MM.1S (cell line): Measurements from ENCODE around the gene ENTPD6.
"Not testable (repeated sequence)": the region's sequence is repeated elsewhere in the genome, so short reads cannot be mapped to it uniquely, and the experiment has no call there.

Experiments
- DNase-seq: peaks from one replicate; pipeline ENCODE4 v3.0.0-alpha.2; 2015
- H2AFZ ChIP-seq: fragments of 300-600 bp; sonication (generic); 2 replicates; pipeline ENCODE4 v1.6.0; 2016; ENCODE audit warnings: antibody characterized with exemption, low read length
- H3F3A ChIP-seq: fragments of 300-600 bp; sonication (generic); 2 replicates; pipeline ENCODE4 v1.6.1; 2016; ENCODE audit warnings: mild to moderate bottlenecking, antibody characterized with exemption, low read length, moderate library complexity, mixed read lengths; ENCODE audit not compliant: insufficient read depth
- H3K27ac ChIP-seq: fragments of 300-600 bp; sonication (generic); 2 replicates; pipeline ENCODE4 v1.5.1; 2016; ENCODE audit warnings: mild to moderate bottlenecking, low read length
- H3K27me3 ChIP-seq: fragments of 300-600 bp; sonication (generic); replicated peaks from 2 replicates; pipeline ENCODE4 v1.6.0; 2016; ENCODE audit warnings: low read length; ENCODE audit not compliant: insufficient read depth
- H3K36me3 ChIP-seq: fragments of 300-600 bp; sonication (generic); replicated peaks from 2 replicates; pipeline ENCODE4 v1.6.1; 2016; ENCODE audit warnings: mild to moderate bottlenecking, low read length, mixed read lengths; ENCODE audit not compliant: insufficient read depth
- H3K4me1 ChIP-seq: fragments of 300-600 bp; sonication (generic); 2 replicates; pipeline ENCODE4 v1.6.1; 2016; ENCODE audit warnings: low read length, mixed read lengths
- H3K4me2 ChIP-seq: fragments of 300-600 bp; sonication (generic); 2 replicates; pipeline ENCODE4 v1.6.0; 2016; ENCODE audit warnings: low read depth, low read length
- H3K4me3 ChIP-seq: fragments of 300-600 bp; sonication (generic); 2 replicates; pipeline ENCODE4 v1.5.1; 2016; ENCODE audit warnings: low read length, mixed read lengths
- H3K79me2 ChIP-seq: fragments of 300-600 bp; sonication (generic); 2 replicates; pipeline ENCODE4 v1.6.1; 2016; ENCODE audit warnings: mixed run types, low read length, mixed read lengths
- H3K9ac ChIP-seq: fragments of 300-600 bp; sonication (generic); 2 replicates; pipeline ENCODE4 v1.6.1; 2016; ENCODE audit warnings: low read length, mixed read lengths
- H3K9me2 ChIP-seq: fragments of 300-600 bp; sonication (generic); replicated peaks from 2 replicates; pipeline ENCODE4 v1.6.1; 2016; ENCODE audit warnings: mild to moderate bottlenecking, low read length, mixed read lengths; ENCODE audit not compliant: insufficient read depth
- H3K9me3 ChIP-seq: fragments of 300-600 bp; sonication (generic); replicated peaks from 2 replicates; pipeline ENCODE4 v1.6.1; 2016; ENCODE audit warnings: mild to moderate bottlenecking, low read length, mixed read lengths; ENCODE audit not compliant: insufficient read depth
- H4K20me1 ChIP-seq: fragments of 300-600 bp; sonication (generic); 2 replicates; pipeline ENCODE4 v1.6.1; 2016; ENCODE audit warnings: mild to moderate bottlenecking, low read length, moderate library complexity, mixed read lengths; ENCODE audit not compliant: insufficient read depth
- EZH2 ChIP-seq: fragments of 300-600 bp; sonication (generic); optimal IDR thresholded peaks from 2 replicates; pipeline ENCODE3; 2017; ENCODE audit warnings: low read depth, mild to moderate bottlenecking, antibody characterized with exemption, low read length, mixed read lengths
- EZH2phosphoT487 ChIP-seq: fragments of 300-600 bp; sonication (generic); IDR thresholded peaks from 2 replicates; pipeline ENCODE4 v1.6.1; 2018; ENCODE audit warnings: antibody characterized with exemption, low read length
- TF ChIP-seq, protein P1 (sequence below): fragments of 300-600 bp; sonication (generic); IDR thresholded peaks from 2 replicates; pipeline ENCODE4 v1.5.1; 2016; ENCODE audit warnings: antibody characterized with exemption, low read length, mixed read lengths

Gene ENTPD6

GRCh38 chr20:25229486-25230165, 34.1 kb downstream of the ENTPD6 start:
- no peak overlapping the region for H2AFZ ChIP-seq
- DNase-seq, result no peak
- no peaks in the 10 kb centered on the region for H4K20me1 ChIP-seq
- no peaks in the 10 kb centered on the region for H3K9me2 ChIP-seq
- TF ChIP-seq, protein P1, sequence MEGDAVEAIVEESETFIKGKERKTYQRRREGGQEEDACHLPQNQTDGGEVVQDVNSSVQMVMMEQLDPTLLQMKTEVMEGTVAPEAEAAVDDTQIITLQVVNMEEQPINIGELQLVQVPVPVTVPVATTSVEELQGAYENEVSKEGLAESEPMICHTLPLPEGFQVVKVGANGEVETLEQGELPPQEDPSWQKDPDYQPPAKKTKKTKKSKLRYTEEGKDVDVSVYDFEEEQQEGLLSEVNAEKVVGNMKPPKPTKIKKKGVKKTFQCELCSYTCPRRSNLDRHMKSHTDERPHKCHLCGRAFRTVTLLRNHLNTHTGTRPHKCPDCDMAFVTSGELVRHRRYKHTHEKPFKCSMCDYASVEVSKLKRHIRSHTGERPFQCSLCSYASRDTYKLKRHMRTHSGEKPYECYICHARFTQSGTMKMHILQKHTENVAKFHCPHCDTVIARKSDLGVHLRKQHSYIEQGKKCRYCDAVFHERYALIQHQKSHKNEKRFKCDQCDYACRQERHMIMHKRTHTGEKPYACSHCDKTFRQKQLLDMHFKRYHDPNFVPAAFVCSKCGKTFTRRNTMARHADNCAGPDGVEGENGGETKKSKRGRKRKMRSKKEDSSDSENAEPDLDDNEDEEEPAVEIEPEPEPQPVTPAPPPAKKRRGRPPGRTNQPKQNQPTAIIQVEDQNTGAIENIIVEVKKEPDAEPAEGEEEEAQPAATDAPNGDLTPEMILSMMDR, result no peak
- no peak for TF ChIP-seq EZH2phosphoT487
- TF ChIP-seq EZH2, result no peak
- H3K4me3 ChIP-seq, result no peak overlapping the region
- no peak overlapping the region for H3K9ac ChIP-seq
- no peak overlapping the region for H3K4me2 ChIP-seq
- H3K36me3 ChIP-seq, result no peaks in the 10 kb centered on the region
- H3F3A ChIP-seq, result no peaks in the 10 kb centered on the region
- H3K79me2 ChIP-seq, result no peaks in the 10 kb centered on the region
- no peaks in the 10 kb centered on the region for H3K27me3 ChIP-seq
- no peaks in the 10 kb centered on the region for H3K4me1 ChIP-seq
- H3K9me3 ChIP-seq, result no peaks in the 10 kb centered on the region
- no peak overlapping the region for H3K27ac ChIP-seq

GRCh38 chr20:25230166-25230831, 34.8 kb downstream of the ENTPD6 start:
- Histone ChIP-seq H3K9me2 (no peaks in the 10 kb centered on the region), H3K4me3 (no peak overlapping the region), H3K4me1 (no peaks in the 10 kb centered on the region), H4K20me1 (no peaks in the 10 kb centered on the region), H3K36me3 (no peaks in the 10 kb centered on the region), H3K9ac (no peak overlapping the region), H3K9me3 (no peaks in the 10 kb centered on the region), H2AFZ (no peak overlapping the region), H3K4me2 (no peak overlapping the region), H3K27ac (no peak overlapping the region), H3K79me2 (no peaks in the 10 kb centered on the region), H3K27me3 (no peaks in the 10 kb centered on the region), H3F3A (no peaks in the 10 kb centered on the region)
- no peak for DNase-seq
- TF ChIP-seq EZH2phosphoT487, result no peak
- TF ChIP-seq EZH2, result no peak
- TF ChIP-seq, protein P1, result no peak

DNA sequence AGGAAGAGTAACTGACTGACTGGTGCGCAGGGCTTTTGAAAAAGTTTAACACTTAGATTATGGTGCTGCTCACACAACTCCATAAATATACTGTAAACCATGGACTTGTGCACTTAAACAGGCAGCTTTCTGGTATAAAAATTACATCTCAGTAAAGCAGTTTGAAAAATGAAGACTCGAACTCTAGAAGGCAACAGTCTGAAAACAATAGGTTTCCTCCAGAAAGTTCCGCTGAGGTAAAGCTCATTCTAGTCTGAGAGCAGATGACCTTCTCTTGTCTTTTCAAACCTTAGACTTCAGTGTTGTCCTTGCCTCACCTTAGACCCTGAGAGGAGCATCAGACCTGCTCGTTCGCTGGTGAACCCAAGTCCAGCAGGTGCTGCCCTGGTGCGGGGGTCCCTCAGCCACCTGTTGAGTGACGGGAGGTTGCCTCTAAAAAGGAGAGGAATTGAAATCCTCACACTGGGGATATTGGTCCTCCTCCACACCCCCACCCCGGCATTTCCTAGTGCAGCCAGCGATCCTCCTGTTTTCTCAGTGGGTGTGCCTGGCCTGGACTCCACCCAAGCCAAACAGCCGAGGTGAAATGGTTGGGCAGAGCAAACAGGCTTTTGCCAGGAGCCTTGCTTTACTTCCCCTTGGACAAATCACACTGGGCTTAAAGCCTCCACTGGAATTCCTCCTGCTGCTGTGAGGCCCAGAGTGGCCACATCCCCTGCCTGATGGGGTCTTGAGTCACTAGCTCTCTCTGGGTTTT, 37.7 kb downstream of the ENTPD6 start:
- TF ChIP-seq, protein P1, result no peak
- TF ChIP-seq EZH2, result no peak
- H3K4me1 ChIP-seq, result no peaks in the 10 kb centered on the region
- H2AFZ ChIP-seq, result no peak overlapping the region
- H3K79me2 ChIP-seq, result no peaks in the 10 kb centered on the region
- H3K9me3 ChIP-seq, result no peaks in the 10 kb centered on the region
- no peaks in the 10 kb centered on the region for H3K9me2 ChIP-seq
- no peak overlapping the region for H3K4me2 ChIP-seq
- no peaks in the 10 kb centered on the region for H4K20me1 ChIP-seq
- no peaks in the 10 kb centered on the region for H3F3A ChIP-seq
- no peaks in the 10 kb centered on the region for H3K36me3 ChIP-seq
- no peak overlapping the region for H3K4me3 ChIP-seq
- DNase-seq, result no peak
- H3K9ac ChIP-seq, result no peak overlapping the region
- H3K27ac ChIP-seq, result no peak overlapping the region
- H3K27me3 ChIP-seq, result no peaks in the 10 kb centered on the region

DNA sequence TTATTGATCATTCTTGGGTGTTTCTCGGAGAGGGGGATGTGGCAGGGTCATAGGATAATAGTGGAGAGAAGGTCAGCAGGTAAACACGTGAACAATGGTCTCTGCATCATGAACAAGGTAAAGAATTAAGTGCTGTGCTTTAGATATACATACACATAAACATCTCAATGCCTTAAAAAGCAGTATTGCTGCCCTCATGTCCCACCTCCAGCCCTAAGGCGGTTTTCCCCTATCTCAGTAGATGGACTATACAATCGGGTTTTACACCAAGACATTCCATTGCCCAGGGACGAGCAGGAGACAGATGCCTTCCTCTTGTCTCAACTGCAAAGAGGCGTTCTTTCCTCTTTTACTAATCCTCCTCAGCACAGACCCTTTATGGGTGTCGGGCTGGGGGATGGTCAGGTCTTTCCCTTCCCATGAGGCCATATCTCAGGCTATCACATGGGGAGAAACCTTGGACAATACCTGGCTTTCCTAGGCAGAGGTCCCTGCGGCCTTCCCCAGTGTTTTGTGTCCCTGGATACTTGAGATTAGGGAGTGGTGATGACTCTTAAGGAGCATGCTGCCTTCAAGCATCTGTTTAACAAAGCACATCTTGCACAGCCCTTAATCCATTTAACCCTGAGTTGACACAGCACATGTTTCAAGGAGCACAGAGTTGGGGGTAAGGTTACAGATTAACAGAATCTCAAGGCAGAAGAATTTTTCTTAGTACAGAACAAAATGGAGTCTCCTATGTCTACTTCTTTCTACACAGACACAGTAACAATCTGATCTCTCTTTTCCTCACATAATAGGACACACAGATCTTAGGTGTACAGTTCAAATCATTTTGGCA, 38.7 kb downstream of the ENTPD6 start:
- not testable (repeated sequence) for H3K9me2 ChIP-seq, H3K4me1 ChIP-seq, H3K79me2 ChIP-seq, H4K20me1 ChIP-seq, H3K36me3 ChIP-seq, H3F3A ChIP-seq, DNase-seq, H3K9me3 ChIP-seq, H3K4me3 ChIP-seq, H3K27me3 ChIP-seq, H3K9ac ChIP-seq, H3K4me2 ChIP-seq, H3K27ac ChIP-seq, H2AFZ ChIP-seq
